Neural progenitor cell (in vitro differentiated cells): ENCODE measurements around the gene DUS1L.

Experiments used
- EZH2 ChIP-seq: fragments of 200-600 bp; sonication (generic); IDR thresholded peaks from 2 replicates; pipeline ENCODE4 v1.6.1; 2017; ENCODE audit warnings: antibody characterized with exemption, mild to moderate bottlenecking, moderate library complexity
- EZH2phosphoT487 ChIP-seq: fragments of 200-600 bp; sonication (generic); IDR thresholded peaks from 2 replicates; pipeline ENCODE4 v1.6.1; 2017; ENCODE audit warnings: antibody characterized with exemption
- TF ChIP-seq, protein P1 (sequence below): fragments of 200-600 bp; sonication (generic); IDR thresholded peaks from 2 replicates; pipeline ENCODE4 v1.5.1; 2017; ENCODE audit warnings: antibody characterized with exemption, mild to moderate bottlenecking

DNA sequence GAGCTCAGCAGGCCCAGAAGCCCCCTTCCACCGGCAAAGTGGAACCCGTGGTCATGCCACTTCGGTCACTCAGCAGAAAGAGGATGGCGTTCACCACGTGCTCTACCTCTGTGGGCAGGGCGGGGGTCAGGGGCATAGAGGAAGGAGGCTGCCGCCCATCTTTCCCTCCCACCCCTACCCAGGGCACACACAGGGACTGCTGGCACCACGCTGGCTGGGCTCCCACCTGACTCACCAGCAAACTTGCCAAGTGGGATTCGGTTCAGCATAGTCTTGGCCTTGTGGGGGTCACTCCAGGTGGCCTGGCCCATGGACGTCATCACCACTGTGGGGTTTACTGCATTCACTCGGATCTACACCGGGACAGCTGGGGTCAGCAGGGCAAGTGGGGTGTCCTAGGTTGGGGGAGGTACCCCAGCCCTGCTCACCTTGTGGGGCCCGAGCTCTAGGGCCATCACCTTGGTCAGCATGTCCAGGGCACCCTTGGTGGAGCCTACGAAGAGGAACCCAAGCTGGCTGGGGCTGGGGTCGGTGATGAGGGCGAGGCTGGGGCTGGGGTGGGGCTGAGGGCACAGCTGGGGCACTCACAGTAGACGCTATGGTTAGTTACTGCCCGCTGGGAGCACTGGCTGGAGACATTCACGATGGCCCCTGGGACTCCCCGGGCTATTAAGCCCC lies 29.5 kb downstream of the DUS1L start:
- TF ChIP-seq, protein P1, sequence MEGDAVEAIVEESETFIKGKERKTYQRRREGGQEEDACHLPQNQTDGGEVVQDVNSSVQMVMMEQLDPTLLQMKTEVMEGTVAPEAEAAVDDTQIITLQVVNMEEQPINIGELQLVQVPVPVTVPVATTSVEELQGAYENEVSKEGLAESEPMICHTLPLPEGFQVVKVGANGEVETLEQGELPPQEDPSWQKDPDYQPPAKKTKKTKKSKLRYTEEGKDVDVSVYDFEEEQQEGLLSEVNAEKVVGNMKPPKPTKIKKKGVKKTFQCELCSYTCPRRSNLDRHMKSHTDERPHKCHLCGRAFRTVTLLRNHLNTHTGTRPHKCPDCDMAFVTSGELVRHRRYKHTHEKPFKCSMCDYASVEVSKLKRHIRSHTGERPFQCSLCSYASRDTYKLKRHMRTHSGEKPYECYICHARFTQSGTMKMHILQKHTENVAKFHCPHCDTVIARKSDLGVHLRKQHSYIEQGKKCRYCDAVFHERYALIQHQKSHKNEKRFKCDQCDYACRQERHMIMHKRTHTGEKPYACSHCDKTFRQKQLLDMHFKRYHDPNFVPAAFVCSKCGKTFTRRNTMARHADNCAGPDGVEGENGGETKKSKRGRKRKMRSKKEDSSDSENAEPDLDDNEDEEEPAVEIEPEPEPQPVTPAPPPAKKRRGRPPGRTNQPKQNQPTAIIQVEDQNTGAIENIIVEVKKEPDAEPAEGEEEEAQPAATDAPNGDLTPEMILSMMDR, result no peak
- TF ChIP-seq EZH2, result no peak
- TF ChIP-seq EZH2phosphoT487, result no peak
